ENCODE data around the gene ZSWIM3. TPM values are rescaled to one million over a fixed set of nuclear protein-coding genes. Genes with fewer than 3 reads are reported as not detected.

ZSWIM3 gene
- total and polyA plus RNA-seq, 11 donors, result 1.3 to 3.1 (median 2.1) TPM

GRCh38 chr20:45918779-45919537 is 61.5 kb downstream of the ZSWIM3 start:
- no peak for DNase-seq
- 84 to 90% (median 87%) methylated on average over 12 of the region's 12 CpGs for WGBS, 4 donors
- H3K36me3 ChIP-seq, result no peaks in the 10 kb centered on the region
- intact Hi-C loops (cut with DNase I), result no loop called here
- ATAC-seq, result peak in 1 of 4 donors; percentile 28
- H3K4me1 ChIP-seq, result peaks cover 0 to 85% (median 30%) of the 10 kb centered on the region in 12 donors
- no peaks in the 10 kb centered on the region for H3K9me3 ChIP-seq
- no peaks in the 10 kb centered on the region for H3K27me3 ChIP-seq
- H3K4me3 ChIP-seq, result no peak overlapping the region
- peak overlapping the region; percentile 31 to 92 (median 76) for H3K27ac ChIP-seq
- TF ChIP-seq POLR2A (IDR thresholded peaks at IDR 0.05), result no peak

- no peak for TF ChIP-seq POLR2A (IDR thresholded peaks at IDR 0.05)
- no peak for TF ChIP-seq CTCF (IDR thresholded peaks at IDR 0.05)
- intact Hi-C loops (cut with DNase I), result no loop called here
- 41 to 57% (median 52%) methylated on average over 11 of the region's 11 CpGs for WGBS, 4 donors
- Histone ChIP-seq H3K4me1 (peaks cover 3 to 85% (median 37%) of the 10 kb centered on the region in 12 donors), H3K27ac (peak overlapping the region; percentile 57 to 92 (median 76)), H3K27me3 (no peaks in the 10 kb centered on the region), H3K4me3 (peak overlapping the region in 2 of 12 donors; percentile 18 to 19), H3K36me3 (no peaks in the 10 kb centered on the region), H3K9me3 (no peaks in the 10 kb centered on the region)
- ATAC-seq, result peak; percentile 68 to 74 (median 69)
- peak; percentile 81 to 93 (median 86) for DNase-seq
Measured at GRCh38 chr20:45919542-45920399, 62.4 kb downstream of the ZSWIM3 start.

GRCh38 chr20:45920462-45921336 is 63.3 kb downstream of the ZSWIM3 start:
- intact Hi-C loops (cut with DNase I), result no loop called here
- Histone ChIP-seq H3K27ac (peak overlapping the region; percentile 57 to 92 (median 76)), H3K27me3 (no peaks in the 10 kb centered on the region), H3K4me1 (peaks cover 3 to 85% (median 43%) of the 10 kb centered on the region in 12 donors), H3K9me3 (no peaks in the 10 kb centered on the region), H3K4me3 (peak overlapping the region in 1 of 12 donors; percentile 19), H3K36me3 (no peaks in the 10 kb centered on the region)
- 73 to 79% (median 75%) methylated on average over 9 of the region's 9 CpGs for WGBS, 4 donors
- DNase-seq, result no peak
- ATAC-seq, result no peak
- TF ChIP-seq POLR2A (IDR thresholded peaks at IDR 0.05) (no peak), CTCF (IDR thresholded peaks at IDR 0.05) (no peak)
